Measurements from ENCODE around the gene TCF12.

The TCF12 gene

GRCh38 chr15:57306161-57306943 is 387.9 kb downstream of the TCF12 start:
- H3K9ac ChIP-seq: no peak overlapping the region
- H3K36me3 ChIP-seq (ENCODE audit: control insufficient read depth, insufficient read depth, low read length): no peaks in the 10 kb centered on the region
- TF ChIP-seq CTCF (IDR thresholded peaks at IDR 0.05): peak; percentile 69
- no peaks in the 10 kb centered on the region for H3K27me3 ChIP-seq (ENCODE audit: control insufficient read depth, insufficient read depth, low read length)
- peak overlapping the region; percentile 33 for H3K4me2 ChIP-seq (ENCODE audit: low read length)
- H3K4me1 ChIP-seq: no peaks in the 10 kb centered on the region
- H3K79me2 ChIP-seq: no peaks in the 10 kb centered on the region
- H2AFZ ChIP-seq: peak overlapping the region; percentile 86
- no peaks in the 10 kb centered on the region for H3K9me3 ChIP-seq (ENCODE audit: control insufficient read depth, low read length)
- no peak overlapping the region for H3K27ac ChIP-seq
- H3K4me3 ChIP-seq (ENCODE audit: low read depth, low read length): peak overlapping the region; percentile 39

GRCh38 chr15:57306944-57307411 is 388.5 kb downstream of the TCF12 start:
- peak overlapping the region; percentile 33 for H3K4me2 ChIP-seq (ENCODE audit: low read length)
- peak overlapping the region; percentile 86 for H2AFZ ChIP-seq
- H3K79me2 ChIP-seq: no peaks in the 10 kb centered on the region
- no peak for TF ChIP-seq CTCF (IDR thresholded peaks at IDR 0.05)
- no peak overlapping the region for H3K9ac ChIP-seq
- H3K27ac ChIP-seq: no peak overlapping the region
- no peaks in the 10 kb centered on the region for H3K4me1 ChIP-seq
- no peaks in the 10 kb centered on the region for H3K36me3 ChIP-seq (ENCODE audit: control insufficient read depth, insufficient read depth, low read length)
- H3K4me3 ChIP-seq (ENCODE audit: low read depth, low read length): peak overlapping the region; percentile 39
- H3K9me3 ChIP-seq (ENCODE audit: control insufficient read depth, low read length): no peaks in the 10 kb centered on the region
- H3K27me3 ChIP-seq (ENCODE audit: control insufficient read depth, insufficient read depth, low read length): no peaks in the 10 kb centered on the region

- no peak overlapping the region for H2AFZ ChIP-seq
- TF ChIP-seq CTCF (IDR thresholded peaks at IDR 0.05): no peak
- H3K4me2 ChIP-seq (ENCODE audit: low read length): no peak overlapping the region
- no peaks in the 10 kb centered on the region for H3K27me3 ChIP-seq (ENCODE audit: control insufficient read depth, insufficient read depth, low read length)
- no peak overlapping the region for H3K9ac ChIP-seq
- no peaks in the 10 kb centered on the region for H3K79me2 ChIP-seq
- H3K36me3 ChIP-seq (ENCODE audit: control insufficient read depth, insufficient read depth, low read length): no peaks in the 10 kb centered on the region
- H3K4me1 ChIP-seq: no peaks in the 10 kb centered on the region
- no peaks in the 10 kb centered on the region for H3K9me3 ChIP-seq (ENCODE audit: control insufficient read depth, low read length)
- no peak overlapping the region for H3K4me3 ChIP-seq (ENCODE audit: low read depth, low read length)
- H3K27ac ChIP-seq: no peak overlapping the region
Observed at GRCh38 chr15:57307527-57308169, 389.2 kb downstream of the TCF12 start.

GRCh38 chr15:57308170-57308545 is 389.7 kb downstream of the TCF12 start:
- Histone ChIP-seq H3K36me3 (ENCODE audit: control insufficient read depth, insufficient read depth, low read length) (no peaks in the 10 kb centered on the region), H3K9me3 (ENCODE audit: control insufficient read depth, low read length) (no peaks in the 10 kb centered on the region), H3K4me2 (ENCODE audit: low read length) (no peak overlapping the region), H3K4me1 (no peaks in the 10 kb centered on the region), H3K9ac (no peak overlapping the region), H3K27ac (no peak overlapping the region), H3K79me2 (no peaks in the 10 kb centered on the region), H3K4me3 (ENCODE audit: low read depth, low read length) (no peak overlapping the region), H2AFZ (no peak overlapping the region), H3K27me3 (ENCODE audit: control insufficient read depth, insufficient read depth, low read length) (no peaks in the 10 kb centered on the region)
- no peak for TF ChIP-seq CTCF (IDR thresholded peaks at IDR 0.05)
